Caco-2 (cell line): ENCODE results near the gene MARCHF10. TPM values are rescaled to one million over a fixed set of nuclear protein-coding genes. Genes with fewer than 3 reads are reported as not detected.
"Not testable (repeated sequence)": the region's sequence is repeated elsewhere in the genome, so short reads cannot be mapped to it uniquely, and the experiment has no call there.

Experiments
- BruUV-seq: library from RNA; stranded (reverse); fragments of 400-500 nt; replicated peaks from 2 replicates; lab custom pipeline; 2021; lab: Mats Ljungman, UMichigan
- CTCF ChIA-PET: fragments of 300-600 bp; sonication (Branson Sonifier 250); formaldehyde crosslinking; loops from one replicate; lab custom pipeline; 2022; ENCODE audit warnings: antibody characterized with exemption; lab: Charles Lee
- POLR2A ChIA-PET: fragments of 300-600 bp; sonication (Branson Sonifier 250); formaldehyde crosslinking; loops from one replicate; lab custom pipeline; 2022; ENCODE audit warnings: antibody characterized with exemption; lab: Charles Lee
- DNase-seq, 2 experiments: peaks; one replicate each; pipeline versions ENCODE4 v3.0.0 to v3.0.0-alpha.2; 2020 to 2022
- H3K27me3 ChIP-seq: replicated peaks from 2 replicates; pipeline ENCODE4 v1.6.0; 2011; ENCODE audit warnings: low read length; ENCODE audit not compliant: control insufficient read depth, insufficient read depth
- H3K36me3 ChIP-seq: 2 replicates; pipeline ENCODE4 v1.5.1; 2011; ENCODE audit warnings: low read length; ENCODE audit not compliant: control insufficient read depth, insufficient read depth
- H3K4me1 ChIP-seq: fragments of 250-450 bp; sonication (Bioruptor Pico); 2 replicates; pipeline ENCODE4 v1.5.1; 2020; ENCODE audit warnings: mild to moderate bottlenecking
- H3K4me3 ChIP-seq: 2 replicates; pipeline ENCODE4 v1.5.1; 2011; ENCODE audit warnings: low read depth, mild to moderate bottlenecking, control low read depth, low read length
- H3K9me3 ChIP-seq: fragments of 250-450 bp; sonication (Bioruptor Pico); 2 replicates; pipeline ENCODE4 v1.5.1; 2020; ENCODE audit warnings: mild to moderate bottlenecking, moderate library complexity
- H3K27ac Mint-ChIP-seq: one replicate; pipeline ENCODE4 v1.8.0; 2022; ENCODE audit warnings: mixed read lengths; ENCODE audit not compliant: unreplicated experiment
- H3K27me3 Mint-ChIP-seq: one replicate; pipeline ENCODE4 v1.8.0; 2022; ENCODE audit warnings: mixed read lengths; ENCODE audit not compliant: insufficient read depth, unreplicated experiment
- H3K36me3 Mint-ChIP-seq: one replicate; pipeline ENCODE4 v1.8.0; 2022; ENCODE audit warnings: mild to moderate bottlenecking, mixed read lengths; ENCODE audit not compliant: insufficient read depth, unreplicated experiment
- H3K4me1 Mint-ChIP-seq: one replicate; pipeline ENCODE4 v1.8.0; 2022; ENCODE audit warnings: low read depth, mixed read lengths; ENCODE audit not compliant: unreplicated experiment
- H3K4me3 Mint-ChIP-seq: one replicate; pipeline ENCODE4 v1.8.0; 2022; ENCODE audit warnings: mild to moderate bottlenecking, moderate library complexity, mixed read lengths; ENCODE audit not compliant: unreplicated experiment
- H3K9me3 Mint-ChIP-seq: one replicate; pipeline ENCODE4 v1.8.0; 2022; ENCODE audit warnings: mixed read lengths; ENCODE audit not compliant: unreplicated experiment
- CTCF ChIP-seq, 2 experiments: fragments of 200-600 bp in 1 of 2; IDR thresholded peaks; 1 replicate in 1 of 2; 2 replicates in 1 of 2; pipeline versions ENCODE4 v1.5.1 to v1.8.0; 2011 to 2022; ENCODE audit warnings: antibody characterized with exemption in 1 of 2, control low read depth in 1 of 2, inconsistent platforms in 1 of 2, low read depth in 1 of 2, low read length in 1 of 2, mild to moderate bottlenecking in 1 of 2, moderate library complexity in 1 of 2; ENCODE audit not compliant: insufficient read depth in 1 of 2, severe bottlenecking in 1 of 2, unreplicated experiment in 1 of 2
- intact Hi-C: fragments of 100-400 bp; cut with micrococcal nuclease; formaldehyde crosslinking; loops from one replicate; pipeline ENCODE4 v1.10.0; 2022; ENCODE audit not compliant: unreplicated experiment
- total RNA-seq: library from RNA; stranded (reverse); gene quantifications from 2 replicates; pipeline ENCODE4 v1.2.3, GENCODE V29; 2022

Gene MARCHF10
- total RNA-seq, 1 experiment from 2014 or later = not detected

GRCh38 chr17:62855156-62855555, 47.0 kb upstream of the MARCHF10 start:
- Histone ChIP-seq H3K27me3 (no peaks in the 10 kb centered on the region), H3K36me3 (no peaks in the 10 kb centered on the region), H3K4me1 (no peaks in the 10 kb centered on the region), H3K4me3 (no peak overlapping the region), H3K9me3 (no peaks in the 10 kb centered on the region)
- CTCF ChIA-PET = no interaction called here
- H3K36me3 Mint-ChIP-seq = no peaks in the 10 kb centered on the region
- intact Hi-C loops = no loop called here
- peaks cover 19% of the 10 kb centered on the region for H3K27me3 Mint-ChIP-seq
- BruUV-seq = no TSS peak
- no peak overlapping the region for H3K4me3 Mint-ChIP-seq
- H3K4me1 Mint-ChIP-seq = no peaks in the 10 kb centered on the region
- POLR2A ChIA-PET = no interaction called here
- H3K9me3 Mint-ChIP-seq = no peaks in the 10 kb centered on the region
- DNase-seq = no peak
- no peak overlapping the region for H3K27ac Mint-ChIP-seq
- TF ChIP-seq CTCF (IDR thresholded peaks at IDR 0.05; ENCODE audit: insufficient read depth in 1 of 2, low read depth in 1 of 2, low read length in 1 of 2, severe bottlenecking in 1 of 2, unreplicated experiment in 1 of 2) = no peak

GRCh38 chr17:62854098-62854680, 46.1 kb upstream of the MARCHF10 start:
- intact Hi-C loops = no loop called here
- H3K27me3 ChIP-seq = no peaks in the 10 kb centered on the region
- no peak for DNase-seq
- H3K9me3 ChIP-seq = no peaks in the 10 kb centered on the region
- Mint-ChIP-seq H3K9me3 (no peaks in the 10 kb centered on the region), H3K27me3 (peaks cover 19% of the 10 kb centered on the region), H3K4me3 (no peak overlapping the region), H3K4me1 (no peaks in the 10 kb centered on the region), H3K27ac (no peak overlapping the region), H3K36me3 (no peaks in the 10 kb centered on the region)
- no peaks in the 10 kb centered on the region for H3K36me3 ChIP-seq
- no TSS peak for BruUV-seq
- no peaks in the 10 kb centered on the region for H3K4me1 ChIP-seq
- POLR2A ChIA-PET = no interaction called here
- no peak overlapping the region for H3K4me3 ChIP-seq
- no peak for TF ChIP-seq CTCF (IDR thresholded peaks at IDR 0.05; ENCODE audit: insufficient read depth in 1 of 2, low read depth in 1 of 2, low read length in 1 of 2, severe bottlenecking in 1 of 2, unreplicated experiment in 1 of 2)
- CTCF ChIA-PET = no interaction called here

GRCh38 chr17:62852195-62852594, 44.1 kb upstream of the MARCHF10 start:
- peaks cover 21% of the 10 kb centered on the region for H3K27me3 Mint-ChIP-seq
- no TSS peak for BruUV-seq
- H3K4me1 Mint-ChIP-seq = no peaks in the 10 kb centered on the region
- DNase-seq = no peak
- no peak overlapping the region for H3K4me3 ChIP-seq
- intact Hi-C loops = no loop called here
- H3K9me3 Mint-ChIP-seq = no peaks in the 10 kb centered on the region
- no peaks in the 10 kb centered on the region for H3K4me1 ChIP-seq
- CTCF ChIA-PET = no interaction called here
- H3K36me3 Mint-ChIP-seq = no peaks in the 10 kb centered on the region
- no peak overlapping the region for H3K27ac Mint-ChIP-seq
- no peaks in the 10 kb centered on the region for H3K36me3 ChIP-seq
- H3K9me3 ChIP-seq = no peaks in the 10 kb centered on the region
- POLR2A ChIA-PET = no interaction called here
- no peak for TF ChIP-seq CTCF (IDR thresholded peaks at IDR 0.05; ENCODE audit: insufficient read depth in 1 of 2, low read depth in 1 of 2, low read length in 1 of 2, severe bottlenecking in 1 of 2, unreplicated experiment in 1 of 2)
- no peaks in the 10 kb centered on the region; the same call in 1 of the 2 replicates for H3K27me3 ChIP-seq
- no peak overlapping the region for H3K4me3 Mint-ChIP-seq

- intact Hi-C loops, H3K36me3 Mint-ChIP-seq, H3K4me1 ChIP-seq, H3K36me3 ChIP-seq, H3K27me3 ChIP-seq, BruUV-seq, H3K4me3 ChIP-seq, POLR2A ChIA-PET, H3K4me3 Mint-ChIP-seq, H3K9me3 Mint-ChIP-seq, H3K9me3 ChIP-seq, H3K4me1 Mint-ChIP-seq, CTCF ChIA-PET, H3K27ac Mint-ChIP-seq, DNase-seq: not testable (repeated sequence)
- peaks cover 22% of the 10 kb centered on the region for H3K27me3 Mint-ChIP-seq
Observed at GRCh38 chr17:62849591-62850415, 41.7 kb upstream of the MARCHF10 start.
